Naive thymus-derived CD8-positive, alpha-beta T cell (primary cell): ENCODE measurements around the gene STK32B. TPM values are rescaled to one million over a fixed set of nuclear protein-coding genes. Genes with fewer than 3 reads are reported as not detected.

Source experiments
- ATAC-seq, 2 donors: fragments of 150-1000 bp; cut with Tn5 transposase in 1 of 2; sonication (Bioruptor Pico), chemical (Tn5 transposase) in 1 of 2; 1 replicate in 1 of 2; 2 replicates in 1 of 2; pipeline ENCODE4 v1.10.0; 2021; ENCODE audit warnings: mild to moderate bottlenecking in 2 of 2, moderate library complexity in 2 of 2
- POLR2A ChIA-PET: fragments of 350-600 bp; sonication (Branson Sonifier 250); formaldehyde crosslinking; loops from one replicate; lab custom pipeline; 2021; ENCODE audit warnings: antibody characterized with exemption; lab: Charles Lee
- DNase-seq, 10 donors: peaks; one replicate each; pipeline versions ENCODE4 v3.0.0 to v3.0.0-alpha.2; 2020 to 2022
- H3K27ac Mint-ChIP-seq, 10 donors: one replicate each; pipeline ENCODE4 v1.8.0; 2020 to 2022; ENCODE audit warnings: mild to moderate bottlenecking in 10 of 10, mixed read lengths in 10 of 10, moderate library complexity in 4 of 10, inconsistent platforms in 1 of 10
- H3K27me3 Mint-ChIP-seq, 5 donors: one replicate each; pipeline ENCODE4 v1.8.0; 2021 to 2022; ENCODE audit warnings: mixed read lengths in 5 of 5
- H3K36me3 Mint-ChIP-seq, 3 donors: one replicate each; pipeline ENCODE4 v1.8.0; 2020 to 2022; ENCODE audit warnings: mixed read lengths in 3 of 3, mild to moderate bottlenecking in 2 of 3, inconsistent platforms in 1 of 3
- H3K4me1 Mint-ChIP-seq, 4 donors: one replicate each; pipeline ENCODE4 v1.8.0; 2021 to 2022; ENCODE audit warnings: mixed read lengths in 4 of 4
- H3K4me3 Mint-ChIP-seq, 10 donors: one replicate each; pipeline ENCODE4 v1.8.0; 2020 to 2022; ENCODE audit warnings: mild to moderate bottlenecking in 10 of 10, mixed read lengths in 10 of 10, moderate library complexity in 6 of 10, inconsistent platforms in 1 of 10
- H3K9me3 Mint-ChIP-seq, 9 donors: one replicate each; pipeline ENCODE4 v1.8.0; 2020 to 2022; ENCODE audit warnings: mixed read lengths in 9 of 9, mild to moderate bottlenecking in 3 of 9, inconsistent platforms in 1 of 9, moderate library complexity in 1 of 9
- polyA plus RNA-seq, 3 donors: library from polyadenylated mRNA; unstranded; fragments of 300-500 nt; fragmentation: Illumina TruSeq; gene quantifications; one replicate each; pipeline ENCODE4 v1.2.3, GENCODE V29; 2021
- total RNA-seq, 8 experiments: library from RNA in 2 of 8; stranded (reverse) in 2 of 8; gene quantifications; one replicate each; pipeline ENCODE4 v1.2.3 and lab custom pipeline; 2021 to 2026

The STK32B gene
- total and polyA plus RNA-seq, 5 experiments from 2014 or later, result not detected

DNA sequence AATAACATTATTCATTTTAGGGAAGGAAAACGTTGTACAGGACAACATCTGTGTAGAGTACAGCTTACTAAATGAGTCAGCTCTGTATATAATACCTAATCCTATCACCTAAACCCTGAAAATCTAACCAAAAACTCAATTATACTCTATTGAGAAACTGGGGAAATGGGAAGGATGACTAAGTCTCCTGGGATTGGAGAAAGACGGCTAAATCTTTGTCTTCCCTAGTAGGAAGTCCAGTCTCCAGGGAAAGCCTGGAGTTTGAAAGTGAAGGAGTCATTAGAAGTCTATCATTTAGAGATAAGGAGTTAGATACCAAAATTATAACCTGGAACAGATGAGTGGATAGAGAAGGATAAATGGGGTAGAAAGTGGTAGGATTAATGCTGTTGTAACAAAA lies 286.5 kb downstream of the STK32B start:
- Mint-ChIP-seq H3K4me1 (peaks cover 0 to 3% (median 0%) of the 10 kb centered on the region in 4 donors), H3K27me3 (peaks cover 0 to 6% (median 0%) of the 10 kb centered on the region in 5 donors), H3K36me3 (peaks cover 0 to 4% (median 0%) of the 10 kb centered on the region in 3 donors), H3K27ac (no peak overlapping the region), H3K9me3 (peaks cover 0 to 13% (median 2%) of the 10 kb centered on the region in 9 donors), H3K4me3 (no peak overlapping the region)
- POLR2A ChIA-PET, result no interaction called here
- DNase-seq (no peak), ATAC-seq (no peak)

- no peak overlapping the region for H3K4me3 Mint-ChIP-seq
- ATAC-seq (no peak), DNase-seq (no peak)
- POLR2A ChIA-PET, result no interaction called here
- H3K4me1 Mint-ChIP-seq, result peaks cover 0 to 3% (median 0%) of the 10 kb centered on the region in 4 donors
- H3K27me3 Mint-ChIP-seq, result peaks cover 0 to 6% (median 0%) of the 10 kb centered on the region in 5 donors
- peaks cover 0 to 4% (median 0%) of the 10 kb centered on the region in 3 donors for H3K36me3 Mint-ChIP-seq
- H3K27ac Mint-ChIP-seq, result no peak overlapping the region
- peaks cover 0 to 13% (median 2%) of the 10 kb centered on the region in 9 donors for H3K9me3 Mint-ChIP-seq
Observed at GRCh38 chr4:5338531-5338930, 287.3 kb downstream of the STK32B start.

- no peak for DNase-seq
- peaks cover 0 to 14% (median 2%) of the 10 kb centered on the region in 9 donors for H3K9me3 Mint-ChIP-seq
- ATAC-seq, result no peak
- H3K27me3 Mint-ChIP-seq, result peaks cover 0 to 4% (median 0%) of the 10 kb centered on the region in 5 donors
- peaks cover 0 to 8% (median 0%) of the 10 kb centered on the region in 3 donors for H3K36me3 Mint-ChIP-seq
- POLR2A ChIA-PET, result no interaction called here
- no peak overlapping the region for H3K4me3 Mint-ChIP-seq
- no peak overlapping the region for H3K27ac Mint-ChIP-seq
- H3K4me1 Mint-ChIP-seq, result peaks cover 0 to 3% (median 0%) of the 10 kb centered on the region in 4 donors
Observed at GRCh38 chr4:5340991-5341451, 289.7 kb downstream of the STK32B start.

GRCh38 chr4:5341526-5341925 lies 290.2 kb downstream of the STK32B start:
- Mint-ChIP-seq H3K4me1 (peaks cover 0 to 3% (median 0%) of the 10 kb centered on the region in 4 donors), H3K27me3 (peaks cover 0 to 4% (median 0%) of the 10 kb centered on the region in 5 donors), H3K27ac (no peak overlapping the region), H3K36me3 (peaks cover 0 to 8% (median 0%) of the 10 kb centered on the region in 3 donors), H3K9me3 (peaks cover 0 to 12% (median 2%) of the 10 kb centered on the region in 9 donors), H3K4me3 (no peak overlapping the region)
- no peak for DNase-seq
- POLR2A ChIA-PET, result no interaction called here
- ATAC-seq, result no peak

DNA sequence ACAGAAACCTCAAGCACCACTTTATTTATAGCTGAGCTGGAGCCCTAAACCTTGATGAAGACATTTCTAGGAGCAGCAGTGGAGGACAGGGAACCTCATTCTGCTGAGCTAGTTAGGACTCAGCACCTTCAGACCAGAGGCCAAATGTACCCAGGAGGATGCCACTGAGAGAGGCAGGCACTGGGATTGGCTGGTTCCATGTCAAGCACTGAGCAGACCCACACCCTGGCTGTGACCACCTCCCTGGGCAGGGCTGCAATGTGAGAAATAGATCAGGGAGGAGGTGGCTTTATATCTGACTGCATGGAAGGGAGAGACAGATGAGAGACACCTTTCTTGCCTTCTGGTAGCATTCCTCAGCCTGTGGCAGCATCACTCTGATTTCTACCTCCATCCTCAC lies 304.6 kb downstream of the STK32B start:
- Mint-ChIP-seq H3K9me3 (peaks cover 0 to 29% (median 2%) of the 10 kb centered on the region in 9 donors), H3K27me3 (peaks cover 0 to 4% (median 0%) of the 10 kb centered on the region in 5 donors), H3K4me3 (no peak overlapping the region), H3K36me3 (no peaks in the 10 kb centered on the region), H3K27ac (peak overlapping the region in 1 of 10 donors; percentile 31), H3K4me1 (no peaks in the 10 kb centered on the region)
- no peak for ATAC-seq
- POLR2A ChIA-PET, result no interaction called here
- DNase-seq, result no peak

GRCh38 chr4:5357870-5358269 lies 306.6 kb downstream of the STK32B start:
- Mint-ChIP-seq H3K27ac (no peak overlapping the region), H3K36me3 (no peaks in the 10 kb centered on the region), H3K27me3 (peaks cover 0 to 4% (median 0%) of the 10 kb centered on the region in 5 donors), H3K4me3 (no peak overlapping the region), H3K9me3 (peaks cover 0 to 13% (median 2%) of the 10 kb centered on the region in 9 donors), H3K4me1 (no peaks in the 10 kb centered on the region)
- ATAC-seq (no peak), DNase-seq (no peak)
- POLR2A ChIA-PET, result no interaction called here

DNA sequence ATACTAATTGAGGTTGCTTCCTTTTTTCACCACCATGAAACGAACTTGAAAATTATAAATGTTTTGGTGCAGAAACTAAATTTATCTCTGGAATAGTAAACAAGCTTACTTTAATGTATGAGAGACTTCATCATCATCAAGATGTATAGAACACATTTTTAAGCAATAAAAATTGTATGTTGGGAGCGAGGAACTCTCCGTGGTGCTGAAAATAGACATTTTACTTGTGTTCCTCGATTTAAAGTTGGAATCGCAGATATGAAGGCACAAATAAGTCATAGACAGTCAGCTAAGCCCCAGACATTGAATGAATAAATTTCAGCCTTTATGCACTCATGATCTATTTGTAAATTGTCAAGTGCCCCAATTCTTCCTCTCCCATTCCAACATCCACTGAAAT lies 310.7 kb downstream of the STK32B start:
- no peak for DNase-seq
- no peaks in the 10 kb centered on the region for H3K36me3 Mint-ChIP-seq
- H3K4me3 Mint-ChIP-seq, result no peak overlapping the region

GRCh38 chr4:5364406-5364805 lies 313.1 kb downstream of the STK32B start:
- H3K36me3 Mint-ChIP-seq, result no peaks in the 10 kb centered on the region
- ATAC-seq (no peak), DNase-seq (no peak)
- POLR2A ChIA-PET, result no interaction called here
- H3K27me3 Mint-ChIP-seq, result peaks cover 0 to 7% (median 0%) of the 10 kb centered on the region in 5 donors
- no peaks in the 10 kb centered on the region for H3K4me1 Mint-ChIP-seq
- peaks cover 0 to 13% (median 3%) of the 10 kb centered on the region in 9 donors for H3K9me3 Mint-ChIP-seq
- H3K27ac Mint-ChIP-seq, result no peak overlapping the region
- H3K4me3 Mint-ChIP-seq, result no peak overlapping the region

More for the DNA sequence above, 310.7 kb downstream of the STK32B start:
- no peak overlapping the region for H3K27ac Mint-ChIP-seq
- ATAC-seq, result no peak
- no peaks in the 10 kb centered on the region for H3K27me3 Mint-ChIP-seq
- POLR2A ChIA-PET, result no interaction called here
- no peaks in the 10 kb centered on the region for H3K4me1 Mint-ChIP-seq
- H3K9me3 Mint-ChIP-seq, result peaks cover 0 to 13% (median 2%) of the 10 kb centered on the region in 9 donors

GRCh38 chr4:5365071-5366008 lies 314.1 kb downstream of the STK32B start:
- Mint-ChIP-seq H3K4me3 (no peak overlapping the region), H3K36me3 (no peaks in the 10 kb centered on the region), H3K9me3 (peaks cover 0 to 10% (median under 1%) of the 10 kb centered on the region in 9 donors), H3K27me3 (peaks cover 0 to 8% (median 0%) of the 10 kb centered on the region in 5 donors), H3K27ac (no peak overlapping the region), H3K4me1 (no peaks in the 10 kb centered on the region)
- POLR2A ChIA-PET, result no interaction called here
- no peak for ATAC-seq
- DNase-seq, result no peak

DNA sequence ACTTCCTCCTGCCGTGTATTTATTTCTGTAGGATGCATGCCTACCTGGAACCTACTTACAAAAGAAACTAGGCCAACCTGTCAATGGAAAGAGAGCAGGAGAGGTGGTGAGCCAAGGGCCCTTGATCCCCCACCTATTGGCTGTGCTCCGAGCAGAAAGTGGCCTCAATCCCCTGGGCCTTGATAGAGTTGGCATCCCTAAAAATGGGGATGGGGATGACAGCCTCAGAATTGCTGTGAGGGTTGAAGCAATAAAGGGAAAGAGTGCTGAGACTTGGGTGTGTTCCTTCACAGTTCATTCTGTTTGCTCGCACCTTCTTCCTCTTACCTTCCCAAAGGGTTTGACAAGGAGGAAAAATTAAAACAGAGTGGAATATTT lies 314.7 kb downstream of the STK32B start:
- DNase-seq, result no peak
- H3K4me3 Mint-ChIP-seq, result no peak overlapping the region
- peaks cover 0 to 8% (median 0%) of the 10 kb centered on the region in 9 donors for H3K9me3 Mint-ChIP-seq
- no peak for ATAC-seq
- no peaks in the 10 kb centered on the region for H3K4me1 Mint-ChIP-seq
- no peaks in the 10 kb centered on the region for H3K36me3 Mint-ChIP-seq
- no peak overlapping the region for H3K27ac Mint-ChIP-seq
- peaks cover 0 to 8% (median 0%) of the 10 kb centered on the region in 5 donors for H3K27me3 Mint-ChIP-seq
- POLR2A ChIA-PET, result no interaction called here

DNA sequence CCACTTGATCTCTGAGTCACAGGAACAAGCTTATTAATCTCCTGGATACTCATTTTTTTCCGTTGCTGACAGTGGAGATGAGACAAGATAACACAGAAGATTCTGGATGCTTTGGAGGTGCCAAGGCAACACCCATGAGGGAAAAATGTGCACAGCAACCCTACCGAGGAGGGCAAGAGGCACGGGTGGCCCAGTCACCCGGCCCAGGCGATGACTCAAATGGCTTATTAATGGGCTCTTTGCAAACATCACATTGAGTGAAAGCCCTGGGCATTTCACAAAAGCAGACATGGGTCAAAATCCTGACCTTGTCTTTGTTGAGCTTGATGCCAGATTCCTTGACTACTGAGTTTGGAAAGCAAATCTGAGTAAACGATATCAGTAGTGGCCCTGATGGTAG lies 315.1 kb downstream of the STK32B start:
- peaks cover 0 to 8% (median 0%) of the 10 kb centered on the region in 5 donors for H3K27me3 Mint-ChIP-seq
- no peak for ATAC-seq
- POLR2A ChIA-PET, result no interaction called here
- no peak overlapping the region for H3K27ac Mint-ChIP-seq
- no peaks in the 10 kb centered on the region for H3K4me1 Mint-ChIP-seq
- H3K36me3 Mint-ChIP-seq, result no peaks in the 10 kb centered on the region
- DNase-seq, result no peak
- H3K4me3 Mint-ChIP-seq, result no peak overlapping the region
- H3K9me3 Mint-ChIP-seq, result peaks cover 0 to 8% (median 0%) of the 10 kb centered on the region in 9 donors

- Mint-ChIP-seq H3K4me1 (no peaks in the 10 kb centered on the region), H3K36me3 (no peaks in the 10 kb centered on the region), H3K27ac (no peak overlapping the region), H3K9me3 (peaks cover 0 to 4% (median 0%) of the 10 kb centered on the region in 9 donors), H3K4me3 (no peak overlapping the region), H3K27me3 (peaks cover 0 to 8% (median 0%) of the 10 kb centered on the region in 5 donors)
- POLR2A ChIA-PET, result no interaction called here
- DNase-seq (no peak), ATAC-seq (no peak)
Observed at GRCh38 chr4:5368426-5368825, 317.1 kb downstream of the STK32B start.

GRCh38 chr4:5370286-5370685 lies 319.0 kb downstream of the STK32B start:
- POLR2A ChIA-PET, result no interaction called here

More at GRCh38 chr4:5370286-5370685, 319.0 kb downstream of the STK32B start:
- Mint-ChIP-seq H3K36me3 (peaks cover 0 to 6% (median 0%) of the 10 kb centered on the region in 3 donors), H3K4me3 (no peak overlapping the region), H3K27ac (no peak overlapping the region), H3K4me1 (no peaks in the 10 kb centered on the region), H3K9me3 (peaks cover 0 to 11% (median 5%) of the 10 kb centered on the region in 9 donors), H3K27me3 (peaks cover 0 to 8% (median 0%) of the 10 kb centered on the region in 5 donors)
- DNase-seq (no peak), ATAC-seq (no peak)
